Tongue (tissue), 2 donors: ENCODE data around the gene CTAGE1. TPM values are rescaled to one million over a fixed set of nuclear protein-coding genes. Genes with fewer than 3 reads are reported as not detected.
"Not testable (repeated sequence)": the region's sequence is repeated elsewhere in the genome, so short reads cannot be mapped to it uniquely, and the experiment has no call there.

Experiments
- DNase-seq: peaks from one replicate; pipeline ENCODE4 v3.0.0-alpha.2; 2015
- total RNA-seq: library from RNA; depleted of rRNA; stranded (reverse); fragments of >200 nt; gene quantifications from one replicate; pipeline ENCODE4 v1.2.3, GENCODE V29; 2014

The CTAGE1 gene
- total RNA-seq = not detected

GRCh38 chr18:22417496-22418188 lies at the start of gene CTAGE1:
CTAGE1 (minus strand) TSS chr18:22417915; CDS start chr18:22417811, 104 bp downstream.
- no peak for DNase-seq

DNA sequence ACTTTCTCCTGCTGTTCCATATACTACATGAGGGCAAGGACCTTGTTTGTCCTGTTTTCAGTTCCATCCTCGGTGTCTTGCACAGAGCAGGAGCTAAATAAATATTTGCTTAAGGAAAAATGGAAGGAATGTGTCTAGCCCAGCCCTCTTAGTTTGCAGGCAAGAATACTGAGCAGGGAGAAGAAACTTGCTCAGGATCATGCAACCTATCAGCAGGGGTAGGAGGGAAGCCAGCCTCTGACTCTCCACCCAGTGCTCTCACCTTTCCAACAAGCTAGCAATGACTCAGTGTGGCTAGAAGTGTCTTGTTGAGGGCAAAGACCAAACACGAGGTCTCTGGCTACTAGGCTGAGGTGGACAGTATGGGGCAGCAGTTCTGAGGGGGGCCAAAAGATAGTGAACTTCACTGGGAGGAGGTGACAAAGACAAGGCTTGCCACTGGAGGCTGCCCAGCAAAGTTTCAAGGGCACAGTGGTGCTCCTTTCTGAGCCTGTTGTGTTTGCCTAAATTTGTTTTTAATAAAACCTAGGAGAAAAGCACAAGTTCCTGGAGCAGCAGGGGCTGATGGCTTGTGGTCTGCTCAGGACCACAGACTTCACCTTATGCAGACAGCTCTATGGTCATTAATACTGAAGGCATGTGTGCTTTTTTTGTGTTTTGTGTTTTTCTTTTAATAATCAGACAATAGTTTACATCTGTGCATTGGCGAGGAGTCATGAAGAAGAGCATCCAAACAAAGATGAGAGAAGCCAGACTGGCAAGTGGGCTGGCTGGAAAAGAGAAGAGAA lies 49.1 kb upstream of the CTAGE1 start:
- DNase-seq = peak; percentile 28

DNA sequence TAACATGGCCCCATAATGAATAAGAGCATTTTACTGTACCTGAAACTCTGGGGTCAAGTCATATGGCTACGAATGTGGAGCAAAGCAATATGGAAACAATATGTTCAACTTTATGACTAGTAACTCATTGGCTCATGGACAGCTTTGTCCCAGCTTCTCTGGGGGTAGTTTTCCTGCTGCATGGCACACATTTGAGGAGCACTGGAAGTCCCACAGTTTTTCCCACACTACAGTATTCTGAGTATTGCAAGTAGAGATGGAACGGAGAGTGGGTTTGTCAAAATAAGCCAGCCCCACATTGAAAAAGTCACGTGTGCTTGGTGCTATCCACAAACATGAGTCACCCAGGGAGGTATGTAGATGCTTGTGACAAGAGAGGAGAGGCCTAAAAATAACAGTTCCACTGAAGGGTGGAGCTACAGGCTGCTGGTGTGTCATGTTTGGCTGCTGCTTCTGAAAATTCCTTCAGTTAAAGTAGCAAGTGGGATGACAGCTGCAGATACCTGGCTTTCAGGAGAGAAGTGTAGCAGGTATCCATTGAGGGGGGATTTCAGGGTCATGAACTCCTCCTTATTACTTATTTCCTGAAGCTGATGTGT lies 48.2 kb upstream of the CTAGE1 start:
- peak; percentile 68 for DNase-seq

DNA sequence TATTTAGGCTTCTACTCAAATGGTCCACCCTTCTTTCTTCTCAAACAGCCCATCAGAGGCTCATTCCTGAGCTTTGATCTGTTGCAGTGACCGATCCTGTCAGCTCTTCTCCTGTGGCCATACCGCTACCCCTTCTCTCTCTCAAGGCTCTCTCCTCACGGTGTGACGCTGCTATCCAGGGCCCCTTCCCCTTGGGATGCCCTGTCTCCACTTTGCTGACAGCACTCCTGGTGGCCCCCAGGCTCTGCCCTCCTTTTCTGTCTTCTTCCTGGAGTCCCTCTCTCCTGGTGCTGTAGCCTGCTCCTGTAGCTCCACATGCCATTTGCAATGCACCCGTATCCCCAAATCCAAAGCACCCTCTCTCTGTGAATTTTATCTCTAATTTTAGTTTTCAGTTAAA lies 45.4 kb upstream of the CTAGE1 start:
- DNase-seq = no peak

DNA sequence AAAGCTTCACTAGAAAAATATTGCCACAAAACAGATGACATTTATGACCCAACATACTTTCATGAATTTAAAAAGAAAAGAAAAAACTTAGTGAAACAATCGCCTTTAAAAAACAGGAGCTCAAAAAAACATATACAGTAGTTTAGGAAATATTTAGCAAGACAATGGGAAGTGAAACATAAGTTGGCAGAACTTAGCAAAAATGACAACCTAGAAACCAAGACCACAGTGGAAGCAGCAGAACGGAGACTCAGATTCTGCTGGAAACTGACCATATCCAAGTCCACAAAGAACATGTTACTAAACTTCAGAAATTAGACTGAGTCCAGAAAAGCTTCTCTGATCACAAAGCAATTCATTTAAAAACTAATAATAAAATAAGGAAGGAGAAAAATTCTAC lies 41.8 kb upstream of the CTAGE1 start:
- DNase-seq = no peak

- no peak for DNase-seq
These were observed 39.8 kb upstream of the CTAGE1 start for GRCh38 chr18:22457524-22457923.

GRCh38 chr18:22456547-22456946 lies 38.8 kb upstream of the CTAGE1 start:
- no peak for DNase-seq

- no peak for DNase-seq
These were observed 38.4 kb upstream of the CTAGE1 start for GRCh38 chr18:22456116-22456480.

DNA sequence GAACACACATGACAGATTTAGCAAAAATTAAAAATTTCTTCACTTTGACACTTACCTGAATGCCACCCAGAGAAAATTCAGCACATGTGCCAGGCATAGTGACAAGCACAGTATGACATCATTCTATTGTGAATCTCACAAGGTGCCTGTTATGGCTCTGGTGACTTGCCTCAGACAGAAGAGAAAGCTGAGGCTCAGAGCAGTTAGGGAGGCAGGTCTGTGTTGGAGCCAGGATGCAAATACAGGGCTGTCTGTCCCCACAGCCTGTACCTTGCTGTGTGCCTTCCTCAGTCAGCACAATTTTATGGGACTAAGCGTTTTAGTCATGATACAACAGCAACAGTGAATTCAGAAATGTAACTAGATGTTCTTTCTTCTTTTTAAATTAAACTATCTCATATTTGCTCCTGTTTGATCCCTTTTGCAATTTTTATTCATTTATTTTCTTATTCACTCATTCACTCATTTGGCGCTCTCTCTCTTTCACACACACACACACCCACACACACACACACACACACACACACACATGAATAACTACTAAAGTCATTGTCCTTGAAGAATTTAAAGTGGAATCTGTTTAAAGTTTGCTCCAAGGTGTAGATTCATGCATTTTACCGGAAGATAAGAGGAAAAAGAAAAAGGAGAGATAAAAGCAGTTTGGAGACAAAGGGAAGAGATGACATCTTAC lies 37.9 kb upstream of the CTAGE1 start:
- no peak for DNase-seq

DNA sequence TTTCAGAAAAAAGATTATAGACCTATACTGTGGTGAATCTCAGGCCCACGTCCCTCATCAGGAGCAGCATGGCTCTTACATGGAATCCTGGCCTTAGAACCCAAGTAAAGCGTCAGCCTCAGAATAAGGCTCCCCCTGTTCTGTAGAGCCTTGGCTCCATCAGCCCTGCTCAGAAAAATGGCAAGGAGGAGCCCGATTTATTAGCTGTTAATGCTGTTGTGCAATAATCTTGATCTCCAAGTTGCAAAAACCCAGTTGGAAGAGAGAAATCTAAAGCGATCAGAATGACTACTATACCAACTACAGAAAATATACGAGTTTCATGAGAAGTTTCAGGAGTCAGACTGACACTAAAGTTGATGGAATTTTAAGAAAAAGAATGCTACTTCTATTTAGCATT lies 35.6 kb upstream of the CTAGE1 start:
- DNase-seq = no peak

DNA sequence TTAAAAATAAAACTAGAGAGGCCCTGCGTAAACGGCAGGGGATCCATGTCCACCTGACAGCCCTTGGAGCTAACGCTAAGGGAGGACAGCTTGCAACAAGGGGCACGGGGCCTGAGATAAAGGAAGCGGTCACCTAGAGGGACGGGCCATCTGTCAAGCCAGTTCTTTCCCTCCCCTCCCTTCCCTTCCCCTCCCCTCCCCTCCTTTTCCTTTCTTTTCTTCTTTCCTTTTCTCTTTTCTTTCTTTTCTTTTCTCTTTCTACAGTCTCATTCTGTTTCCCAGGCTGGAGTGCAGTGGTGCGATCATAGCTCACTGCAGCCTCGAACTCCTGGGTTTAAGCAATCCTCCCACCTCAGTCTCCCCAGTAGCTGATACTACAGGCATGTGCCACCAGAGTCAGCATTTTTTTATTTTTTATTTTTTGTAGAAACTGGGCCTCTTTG lies 34.5 kb upstream of the CTAGE1 start:
- no peak for DNase-seq

DNA sequence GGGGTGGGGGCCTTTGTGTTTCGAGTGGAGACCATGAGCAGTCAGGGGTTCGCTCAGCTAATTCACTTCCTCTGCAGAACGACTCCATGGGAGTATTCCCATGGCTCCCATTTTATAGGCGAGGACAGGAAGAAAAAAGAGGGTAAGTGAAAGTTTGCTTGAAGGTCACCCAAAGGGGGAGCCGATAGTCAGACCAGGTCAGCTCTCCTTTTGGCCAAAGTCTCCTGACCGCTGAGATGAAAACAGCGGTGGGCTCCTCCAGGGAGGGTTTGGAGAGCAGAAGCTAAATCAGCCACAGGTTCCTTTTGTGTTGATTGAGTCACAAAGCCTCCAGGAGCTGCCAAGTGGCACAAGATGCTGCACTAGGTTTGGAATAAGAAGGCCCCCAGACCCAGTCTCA lies 34.1 kb upstream of the CTAGE1 start:
- no peak for DNase-seq

- DNase-seq = not testable (repeated sequence)
These were observed 33.1 kb upstream of the CTAGE1 start for GRCh38 chr18:22450766-22451165.

DNA sequence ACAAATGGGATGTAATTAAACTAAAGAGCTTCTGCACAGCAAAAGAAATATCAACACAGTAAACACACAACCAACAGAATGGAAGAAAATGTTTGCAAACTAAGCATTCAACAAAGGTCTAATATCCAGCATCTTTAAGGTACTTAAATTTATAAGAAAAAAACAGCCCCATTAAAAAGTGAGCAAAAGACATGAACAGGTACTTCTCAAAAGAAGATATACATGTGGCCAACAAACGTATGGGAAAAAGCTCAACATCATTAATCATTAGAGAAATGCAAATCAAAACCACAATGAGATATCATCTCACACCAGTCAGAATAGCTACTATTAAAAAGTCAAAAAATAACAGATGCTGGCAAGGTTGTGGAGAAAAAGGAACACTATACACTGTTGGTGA lies 32.6 kb upstream of the CTAGE1 start:
- DNase-seq = not testable (repeated sequence)

GRCh38 chr18:22449753-22450152 lies 32.0 kb upstream of the CTAGE1 start:
- not testable (repeated sequence) for DNase-seq

DNA sequence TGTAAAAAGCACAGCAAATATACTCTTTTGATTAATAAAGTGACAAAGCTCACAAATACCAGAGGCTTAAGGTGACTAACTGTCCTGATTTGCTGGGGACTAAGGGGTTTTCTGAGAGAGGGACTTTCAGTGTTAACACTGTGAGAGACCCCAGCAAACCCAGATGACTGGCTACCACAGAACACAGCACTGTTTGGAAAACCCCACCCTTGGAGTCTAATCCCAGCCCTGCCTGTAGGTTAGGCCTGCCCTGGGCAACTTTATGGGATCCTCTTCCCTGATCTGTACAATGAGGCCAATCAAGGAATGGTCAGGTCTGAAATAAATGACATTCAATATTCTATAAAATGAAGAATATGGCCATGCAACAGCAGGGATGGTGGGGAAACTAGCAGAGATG lies 30.5 kb upstream of the CTAGE1 start:
- DNase-seq = no peak

DNA sequence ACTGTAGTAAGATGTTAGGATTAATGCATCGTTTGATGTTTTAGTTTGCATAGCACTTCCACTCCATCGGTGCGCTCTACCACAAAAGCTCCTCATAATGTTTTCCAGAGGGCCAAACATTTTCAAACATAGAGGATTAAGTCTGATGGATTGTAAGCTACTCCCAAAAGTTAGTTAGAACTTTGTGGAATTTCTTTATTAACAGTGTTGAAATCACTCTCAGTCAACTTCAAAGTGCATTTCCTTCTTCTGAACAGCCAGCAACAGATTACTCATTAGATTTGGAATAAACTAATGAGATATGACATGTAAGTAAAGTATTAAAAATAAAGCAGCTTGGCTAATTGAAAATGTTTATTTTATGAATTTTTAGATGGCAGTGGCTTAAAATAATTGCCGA lies 30.1 kb upstream of the CTAGE1 start:
- DNase-seq = no peak

DNA sequence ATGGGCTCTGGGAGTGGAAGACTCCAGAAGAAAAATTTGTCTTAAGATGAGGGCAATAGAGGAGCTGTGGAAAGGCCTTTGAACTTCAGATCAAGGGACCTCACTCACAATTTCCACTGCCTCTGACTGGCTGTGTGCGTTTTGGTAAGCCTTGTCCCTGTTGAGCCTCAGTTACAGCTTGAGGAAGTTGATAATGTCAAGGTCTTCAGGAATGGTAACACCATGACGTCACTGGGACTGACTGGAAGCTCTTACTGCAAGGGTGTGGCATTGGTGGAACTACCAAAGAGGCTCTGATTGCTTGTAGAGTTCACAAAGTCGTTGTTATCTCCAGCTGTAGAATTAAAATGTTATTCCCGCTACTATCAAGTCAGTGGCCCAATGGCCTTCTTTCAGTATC lies 29.2 kb upstream of the CTAGE1 start:
- no peak for DNase-seq

- DNase-seq = no peak
These were observed 28.6 kb upstream of the CTAGE1 start for GRCh38 chr18:22446325-22446724.

DNA sequence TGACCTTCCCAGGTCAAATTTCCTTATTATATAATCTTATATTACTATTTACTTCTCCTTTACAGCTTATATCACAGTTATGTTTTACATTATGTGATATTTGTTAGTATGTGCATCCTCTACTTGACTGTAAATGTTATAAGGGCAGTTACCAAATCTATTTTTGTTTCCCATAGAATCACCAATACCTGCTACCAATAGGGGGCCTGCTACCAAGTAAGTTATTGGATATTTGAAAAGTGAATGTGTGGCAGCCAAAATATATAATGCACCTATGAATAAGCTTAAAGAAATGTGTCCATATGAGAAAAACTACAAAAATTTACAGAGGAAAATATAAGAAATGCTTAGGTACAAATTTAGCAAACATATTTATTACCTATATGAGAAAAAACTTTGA lies 23.9 kb upstream of the CTAGE1 start:
- no peak for DNase-seq

DNA sequence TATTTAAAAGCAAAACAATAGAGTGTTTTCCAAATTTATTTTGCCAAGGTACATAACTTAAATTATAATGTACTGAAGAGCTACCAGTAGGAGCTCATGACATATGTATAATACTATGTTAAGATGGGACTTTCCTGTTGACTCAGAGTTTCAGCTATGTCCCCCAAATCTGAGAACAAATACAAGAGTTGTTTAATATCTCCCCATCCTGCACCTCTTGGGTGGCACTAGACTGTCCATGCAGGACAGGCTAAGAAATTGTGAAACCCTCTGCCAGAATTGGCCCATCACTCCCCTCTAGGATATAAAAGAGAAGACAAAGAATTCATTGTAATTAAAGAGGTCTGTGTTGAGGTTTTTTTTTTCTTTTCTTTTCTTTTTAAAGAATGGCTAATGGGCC lies 21.7 kb upstream of the CTAGE1 start:
- no peak for DNase-seq

DNA sequence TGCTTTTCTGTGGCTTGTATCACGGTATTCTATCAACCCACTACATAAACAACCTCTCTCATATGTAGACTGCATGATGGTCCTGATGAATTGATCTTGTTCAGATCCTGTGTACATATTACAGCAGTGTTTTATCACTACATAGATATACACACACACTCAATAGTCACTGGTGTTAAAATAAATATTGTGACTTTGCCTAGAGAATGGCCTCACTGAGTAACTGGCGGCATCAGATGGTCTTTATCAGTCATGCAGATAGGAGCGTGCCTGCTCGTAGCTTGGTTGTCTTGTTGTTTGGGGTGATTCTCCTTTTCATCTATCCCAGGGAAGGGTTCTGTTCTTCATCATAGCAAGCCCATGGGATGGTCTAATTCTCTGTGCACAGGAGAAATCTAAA lies 18.4 kb upstream of the CTAGE1 start:
- no peak for DNase-seq
